HG02870 (cell line): Measurements from ENCODE around the gene LRRTM4.

Experiments
- ATAC-seq: cut with Tn5 transposase; IDR thresholded peaks from one replicate; pipeline ENCODE4 v1.9.1; 2021; ENCODE audit warnings: mild to moderate bottlenecking, moderate library complexity; ENCODE audit not compliant: unreplicated experiment

The LRRTM4 gene

GRCh38 chr2:77325395-77325794 is 196.8 kb downstream of the LRRTM4 start:
- no peak for ATAC-seq

DNA sequence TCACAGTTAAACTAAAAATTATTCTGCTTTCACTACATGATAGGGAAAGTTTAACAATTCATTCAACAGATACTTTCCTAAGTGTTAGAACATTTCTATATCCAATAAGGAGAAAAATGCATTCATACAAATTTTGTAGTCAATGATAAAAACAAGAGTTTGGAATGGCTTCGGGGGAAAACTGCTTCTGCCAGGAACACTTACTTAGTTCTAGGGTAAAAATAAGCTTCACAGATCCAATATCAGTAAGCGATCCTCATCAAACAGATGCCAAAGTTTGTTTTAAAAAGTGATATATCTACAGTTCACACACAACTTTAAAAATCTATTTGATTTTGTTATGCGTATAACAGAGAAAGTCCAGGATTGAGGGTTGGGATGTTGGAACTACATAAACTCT is 199.7 kb downstream of the LRRTM4 start:
- ATAC-seq = no peak

DNA sequence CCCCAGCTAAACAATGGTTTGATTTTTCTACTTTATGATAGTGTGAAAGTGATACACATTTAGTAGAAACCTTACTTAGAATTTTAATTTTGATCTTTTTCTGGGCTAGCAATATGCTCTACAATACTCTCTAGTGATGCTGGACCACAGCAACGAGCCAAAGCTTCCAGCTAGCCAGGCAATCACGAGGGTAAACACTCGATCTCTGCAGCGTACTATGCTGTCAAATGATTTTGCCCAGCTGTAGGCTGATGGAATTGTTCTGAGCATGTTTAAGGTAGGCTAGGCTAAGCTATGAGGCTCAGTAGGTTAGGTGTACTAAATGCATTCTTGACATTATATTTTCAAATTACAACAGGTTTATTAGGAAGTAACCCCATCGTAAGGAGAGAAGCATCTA is 207.5 kb downstream of the LRRTM4 start:
- ATAC-seq = no peak

GRCh38 chr2:77310416-77310815 is 211.8 kb downstream of the LRRTM4 start:
- no peak for ATAC-seq

- no peak for ATAC-seq
Measured at GRCh38 chr2:77309725-77310124, 212.5 kb downstream of the LRRTM4 start.

DNA sequence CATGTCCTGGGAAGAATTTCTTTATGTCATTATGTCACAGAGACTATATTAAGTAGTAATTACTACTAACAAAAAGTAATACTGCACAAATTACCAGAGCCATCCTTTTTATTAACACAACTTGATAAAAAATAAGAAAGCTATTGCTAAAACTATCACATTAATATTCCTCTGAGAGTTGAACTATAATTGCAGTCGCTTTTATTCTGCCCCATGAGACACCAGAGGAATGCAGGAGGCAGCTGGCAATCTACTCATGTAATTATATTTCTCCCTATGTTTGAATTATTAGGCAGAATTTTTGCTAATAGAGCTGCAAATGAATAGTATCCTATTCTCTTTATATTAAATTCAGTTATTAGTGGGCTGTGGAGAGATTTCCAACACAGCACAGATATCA is 220.7 kb downstream of the LRRTM4 start:
- no peak for ATAC-seq

- ATAC-seq = no peak
Measured at GRCh38 chr2:77296791-77297190, 225.4 kb downstream of the LRRTM4 start.

- no peak for ATAC-seq
Measured at GRCh38 chr2:77294474-77294873, 227.7 kb downstream of the LRRTM4 start.

DNA sequence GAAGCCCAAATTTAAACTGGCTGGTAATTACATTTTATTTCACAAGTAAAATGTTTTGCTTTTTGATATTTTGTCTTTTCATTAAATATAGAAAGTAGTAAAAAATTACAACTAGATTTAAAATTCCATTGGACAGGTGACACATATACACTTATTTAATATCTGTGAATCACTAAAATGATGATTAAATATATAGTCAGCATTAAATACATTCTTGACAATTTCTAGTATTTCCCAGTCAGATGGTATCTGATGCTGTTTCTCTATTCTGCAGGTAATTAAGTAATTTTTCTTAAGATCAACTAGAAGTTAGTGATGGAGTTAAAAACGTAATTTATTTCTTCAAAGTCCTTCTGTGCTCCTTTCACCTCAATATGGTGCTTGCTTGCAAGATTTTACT is 237.8 kb downstream of the LRRTM4 start:
- no peak for ATAC-seq

DNA sequence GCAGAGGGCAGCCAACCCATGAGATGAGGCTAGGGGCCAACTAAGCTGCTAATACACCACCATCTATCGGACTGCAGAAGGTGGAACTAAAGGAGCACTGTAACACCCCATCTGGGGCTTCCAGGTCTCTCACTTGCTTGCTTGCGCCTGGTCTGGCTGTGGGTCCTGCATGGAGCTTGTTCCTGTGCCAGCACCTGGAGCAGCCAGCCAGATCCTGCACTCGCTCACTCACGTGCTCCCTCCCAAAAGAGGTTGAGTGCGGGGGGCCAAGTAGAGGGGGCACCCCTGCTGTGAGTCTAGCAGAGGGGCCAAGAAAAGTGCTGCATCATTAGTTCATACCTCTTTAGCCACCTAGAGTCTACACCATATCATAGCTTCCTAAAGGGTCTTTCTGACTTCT is 250.9 kb downstream of the LRRTM4 start:
- no peak for ATAC-seq

DNA sequence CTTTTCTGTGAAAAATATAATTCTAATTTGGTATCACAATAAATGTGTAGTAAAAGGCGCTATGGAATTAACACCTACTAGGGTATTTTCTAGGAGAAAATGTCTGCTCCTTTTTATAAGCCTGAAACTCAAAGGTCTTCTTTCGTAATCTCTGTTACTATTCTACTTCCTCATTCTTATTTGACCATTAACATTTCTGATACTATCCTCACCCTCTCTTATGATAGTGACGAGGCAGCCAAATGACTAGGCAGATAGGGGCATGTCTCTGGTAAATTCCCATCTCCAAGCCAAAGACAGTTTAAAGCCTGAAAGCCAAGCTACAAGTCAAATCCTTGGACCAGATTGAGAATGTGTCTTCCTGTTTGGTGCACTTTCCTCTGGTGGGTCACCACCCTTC is 251.7 kb downstream of the LRRTM4 start:
- ATAC-seq = no peak

DNA sequence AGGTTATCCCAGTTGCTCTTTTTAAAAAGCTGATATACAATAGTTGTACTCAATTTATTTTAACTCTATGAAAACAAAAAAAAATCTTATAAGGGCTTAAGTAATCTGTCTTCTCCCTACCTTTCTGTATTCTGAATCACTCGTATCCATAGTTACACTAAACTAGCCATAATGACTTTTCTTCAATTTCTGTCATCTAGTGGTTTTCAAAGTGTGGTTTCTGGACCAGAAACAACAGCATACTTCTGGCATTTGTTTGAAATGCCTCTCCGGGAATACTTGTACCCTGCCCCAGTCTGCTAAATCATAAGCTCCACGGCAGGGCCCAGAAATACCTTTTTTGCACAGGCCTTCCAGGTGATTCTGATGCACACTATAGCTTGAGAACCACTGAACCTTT is 253.6 kb downstream of the LRRTM4 start:
- ATAC-seq = no peak

GRCh38 chr2:77232909-77233425 is 289.2 kb downstream of the LRRTM4 start:
- ATAC-seq = no peak

DNA sequence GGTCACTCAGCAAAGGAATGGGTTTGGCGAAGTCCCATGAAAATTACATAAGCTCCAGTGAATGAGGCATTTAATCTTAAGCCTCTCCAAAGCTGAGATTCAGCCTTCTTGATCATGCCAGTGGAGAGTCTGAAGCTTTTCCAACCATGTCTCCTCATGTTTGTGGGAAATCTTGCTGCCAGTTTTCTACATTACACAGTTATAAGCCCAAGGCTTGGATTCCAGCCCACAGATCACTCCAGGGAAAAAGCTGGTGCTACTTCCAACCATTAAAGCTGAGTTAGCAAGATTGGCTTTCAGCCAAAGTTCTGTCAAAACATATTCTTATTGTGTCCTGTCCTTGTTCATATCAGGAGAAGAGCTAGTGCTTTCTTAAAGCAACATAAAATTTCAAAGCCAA is 293.8 kb downstream of the LRRTM4 start:
- no peak for ATAC-seq

- ATAC-seq = no peak
Measured at GRCh38 chr2:77210725-77211124, 311.5 kb downstream of the LRRTM4 start.

- no peak for ATAC-seq
Measured at GRCh38 chr2:77207331-77207730, 314.8 kb downstream of the LRRTM4 start.

GRCh38 chr2:77201755-77202154 is 320.4 kb downstream of the LRRTM4 start:
- ATAC-seq = no peak

DNA sequence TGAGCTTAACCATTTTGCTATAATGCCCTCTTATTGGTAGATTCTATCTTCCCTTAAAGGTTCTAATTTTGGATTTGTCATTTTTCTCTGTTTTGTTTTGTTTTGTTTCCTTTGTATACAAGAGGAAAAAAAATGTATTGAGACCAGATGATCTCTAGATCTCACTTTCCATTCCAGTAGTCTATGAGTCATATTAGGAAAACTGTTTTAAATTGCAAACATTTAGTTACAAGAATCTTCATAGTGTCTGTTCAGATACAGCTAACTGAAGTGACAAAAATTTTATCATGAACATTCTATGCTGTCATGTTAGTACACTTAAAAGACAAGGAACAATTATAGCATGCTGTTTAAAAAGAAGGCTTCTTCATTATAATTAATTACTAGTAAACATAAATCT is 322.8 kb downstream of the LRRTM4 start:
- ATAC-seq = no peak

- no peak for ATAC-seq
Measured at GRCh38 chr2:77193858-77194448, 328.2 kb downstream of the LRRTM4 start.

- ATAC-seq = no peak
Measured at GRCh38 chr2:77192811-77193289, 329.3 kb downstream of the LRRTM4 start.

DNA sequence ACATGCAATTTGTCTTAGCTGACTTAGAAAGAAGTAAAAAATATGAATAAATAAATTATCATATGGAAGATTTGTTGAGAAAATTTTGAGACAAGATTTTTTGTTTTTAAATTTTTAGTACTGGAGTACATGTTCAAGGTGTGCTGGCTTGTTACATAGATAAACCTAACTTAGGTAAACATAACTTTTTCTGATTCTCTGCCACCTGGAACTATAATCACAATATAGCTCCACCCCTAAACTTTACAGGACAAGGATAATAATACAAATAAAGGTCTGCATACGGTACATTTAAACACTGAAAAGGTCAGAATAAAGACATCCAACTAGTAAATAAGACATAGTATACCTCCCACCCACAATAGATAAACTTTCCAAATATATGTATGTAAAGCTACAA is 330.5 kb downstream of the LRRTM4 start:
- no peak for ATAC-seq

DNA sequence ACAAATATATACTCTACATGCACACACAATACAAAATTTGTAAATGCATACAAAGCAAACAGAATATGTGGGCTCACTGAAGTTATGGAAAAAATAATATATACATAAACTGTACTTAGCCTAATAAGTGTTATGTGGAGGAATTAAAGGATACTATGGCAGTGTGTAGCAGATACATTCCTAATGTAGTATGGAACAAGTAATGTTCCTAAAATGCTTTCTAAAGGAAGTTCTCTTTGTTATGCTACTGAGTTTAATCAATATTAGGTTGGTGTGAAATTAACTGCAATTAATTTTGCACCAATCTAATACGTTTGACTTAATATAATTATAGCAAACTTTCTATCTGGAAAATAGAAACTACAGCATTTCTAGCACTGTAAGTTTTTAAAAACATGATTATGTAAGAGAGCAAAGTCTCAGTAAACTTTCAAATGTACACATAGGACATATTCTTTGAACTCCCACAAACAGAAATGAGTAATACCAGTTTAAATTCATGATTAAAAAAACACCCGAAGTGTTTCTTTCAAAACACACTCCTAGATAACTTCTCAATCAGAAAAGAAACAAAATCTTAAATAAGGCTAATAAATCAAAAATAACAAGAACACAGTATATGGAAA is 331.3 kb downstream of the LRRTM4 start:
- ATAC-seq = no peak

DNA sequence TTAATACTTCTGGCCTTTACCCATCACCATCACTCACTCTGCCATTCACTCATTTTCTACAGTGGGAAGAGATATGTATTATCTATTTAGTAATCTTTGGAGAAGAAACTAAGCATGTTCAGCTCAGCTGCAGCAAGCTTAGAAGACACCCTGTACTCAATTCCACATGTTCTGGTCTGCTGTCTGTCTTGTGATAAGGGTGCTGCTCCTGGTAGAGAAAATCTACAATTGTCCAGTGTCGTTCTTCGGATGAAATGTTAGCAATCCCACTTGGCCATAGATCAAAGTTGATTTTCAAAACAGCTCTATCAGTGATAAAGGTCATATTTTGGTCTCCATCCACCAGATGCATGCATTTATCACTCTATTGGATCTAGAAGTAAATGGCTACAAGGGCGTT is 337.1 kb downstream of the LRRTM4 start:
- ATAC-seq = no peak
